GM13976 (cell line): Measurements from ENCODE around the gene FBXO30.

Source experiments
- DNase-seq: peaks from one replicate; pipeline ENCODE4 v3.0.0; 2012; ENCODE audit warnings: low spot score
- CTCF ChIP-seq: IDR thresholded peaks from 2 replicates; pipeline ENCODE4 v1.5.1; 2012; ENCODE audit warnings: borderline replicate concordance, mild to moderate bottlenecking; ENCODE audit not compliant: insufficient read depth; ENCODE audit errors: extremely low read depth, missing control alignments, control extremely low read depth
- in situ Hi-C: fragments of 300-500 bp; cut with MboI; formaldehyde crosslinking; loops from one replicate; pipeline ENCODE4 v1.12.0; 2022; ENCODE audit warnings: low sequenced_read_pairs, mixed read lengths, inconsistent platforms; ENCODE audit not compliant: unreplicated experiment

The FBXO30 gene

GRCh38 chr6:145765449-145765848, 49.1 kb downstream of the FBXO30 start:
- TF ChIP-seq CTCF: no peak
- in situ Hi-C loops: no loop called here
- no peak for DNase-seq

GRCh38 chr6:145763742-145764141, 50.9 kb downstream of the FBXO30 start:
- in situ Hi-C loops: no loop called here
- no peak for DNase-seq
- TF ChIP-seq CTCF: no peak

GRCh38 chr6:145761584-145761983, 53.0 kb downstream of the FBXO30 start:
- in situ Hi-C loops: no loop called here
- no peak for DNase-seq
- TF ChIP-seq CTCF: no peak

GRCh38 chr6:145758113-145758512, 56.5 kb downstream of the FBXO30 start:
- in situ Hi-C loops: no loop called here
- no peak for DNase-seq
- TF ChIP-seq CTCF: no peak

- in situ Hi-C loops: no loop called here
- no peak for DNase-seq
- TF ChIP-seq CTCF: no peak
Observed at GRCh38 chr6:145756170-145756662, 58.4 kb downstream of the FBXO30 start.

GRCh38 chr6:145755682-145756081, 58.9 kb downstream of the FBXO30 start:
- no peak for TF ChIP-seq CTCF
- DNase-seq: no peak
- in situ Hi-C loops: no loop called here

- no peak for DNase-seq
- in situ Hi-C loops: no loop called here
- no peak for TF ChIP-seq CTCF
Observed at GRCh38 chr6:145752638-145753037, 62.0 kb downstream of the FBXO30 start.
